Measurements from ENCODE around the gene CEP55. TPM values are rescaled to one million over a fixed set of nuclear protein-coding genes. Genes with fewer than 3 reads are reported as not detected.
"Not testable (repeated sequence)": the region's sequence is repeated elsewhere in the genome, so short reads cannot be mapped to it uniquely, and the experiment has no call there.

The CEP55 gene
- total RNA-seq, 1 donor from 2014 or later = 6.0 TPM

DNA sequence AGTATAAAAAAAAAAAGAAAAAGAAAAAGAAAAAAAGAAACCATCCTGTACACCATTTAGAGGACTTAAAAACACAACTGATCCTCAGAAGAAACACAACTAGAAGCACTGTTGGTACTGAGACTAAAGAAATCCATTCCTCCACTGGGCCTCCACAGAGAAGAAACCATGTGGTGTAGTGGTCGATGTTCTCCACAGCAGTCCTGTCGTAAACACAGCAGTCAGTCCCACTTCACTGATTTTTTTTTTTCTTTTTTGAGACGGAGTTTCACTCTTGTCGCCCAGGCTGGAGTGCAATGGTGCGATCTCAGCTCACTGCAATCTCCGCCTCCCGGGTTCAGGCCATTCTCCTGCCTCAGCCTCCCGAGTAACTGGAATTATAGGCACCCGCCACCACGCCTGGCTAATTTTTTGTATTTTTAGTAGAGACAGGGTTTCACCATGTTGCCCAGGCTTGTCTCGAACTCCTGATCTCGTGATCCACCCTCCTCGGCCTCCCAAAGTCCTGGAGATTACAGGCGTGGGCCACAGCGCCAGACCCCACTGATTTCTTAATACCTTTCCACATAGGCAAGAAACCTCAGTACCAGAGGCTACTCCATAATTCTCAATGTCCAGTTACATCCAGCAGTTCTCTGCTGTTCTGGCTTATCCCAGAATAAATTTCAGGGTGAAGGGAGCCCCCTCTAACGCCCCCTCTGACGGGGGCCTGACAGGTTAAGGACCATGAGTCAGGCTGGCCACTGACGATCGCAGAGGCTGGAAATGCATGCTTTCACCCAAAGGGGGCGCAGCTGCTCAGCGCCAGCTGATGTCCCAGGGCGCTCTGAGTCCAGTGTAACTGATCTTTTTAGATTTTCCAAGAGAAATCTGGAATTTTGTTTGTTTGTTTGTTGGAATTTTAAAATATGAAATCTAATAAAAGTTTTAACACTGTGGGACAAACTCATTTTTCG lies 45.3 kb downstream of the CEP55 start:
- TF ChIP-seq, protein P1, sequence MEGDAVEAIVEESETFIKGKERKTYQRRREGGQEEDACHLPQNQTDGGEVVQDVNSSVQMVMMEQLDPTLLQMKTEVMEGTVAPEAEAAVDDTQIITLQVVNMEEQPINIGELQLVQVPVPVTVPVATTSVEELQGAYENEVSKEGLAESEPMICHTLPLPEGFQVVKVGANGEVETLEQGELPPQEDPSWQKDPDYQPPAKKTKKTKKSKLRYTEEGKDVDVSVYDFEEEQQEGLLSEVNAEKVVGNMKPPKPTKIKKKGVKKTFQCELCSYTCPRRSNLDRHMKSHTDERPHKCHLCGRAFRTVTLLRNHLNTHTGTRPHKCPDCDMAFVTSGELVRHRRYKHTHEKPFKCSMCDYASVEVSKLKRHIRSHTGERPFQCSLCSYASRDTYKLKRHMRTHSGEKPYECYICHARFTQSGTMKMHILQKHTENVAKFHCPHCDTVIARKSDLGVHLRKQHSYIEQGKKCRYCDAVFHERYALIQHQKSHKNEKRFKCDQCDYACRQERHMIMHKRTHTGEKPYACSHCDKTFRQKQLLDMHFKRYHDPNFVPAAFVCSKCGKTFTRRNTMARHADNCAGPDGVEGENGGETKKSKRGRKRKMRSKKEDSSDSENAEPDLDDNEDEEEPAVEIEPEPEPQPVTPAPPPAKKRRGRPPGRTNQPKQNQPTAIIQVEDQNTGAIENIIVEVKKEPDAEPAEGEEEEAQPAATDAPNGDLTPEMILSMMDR (IDR thresholded peaks at IDR 0.05; ENCODE audit: partially characterized antibody, unreplicated experiment) = peak; percentile 90
- Mint-ChIP-seq H3K36me3 (ENCODE audit: unreplicated experiment) (no peaks in the 10 kb centered on the region), H3K4me3 (ENCODE audit: unreplicated experiment) (no peak overlapping the region), H3K27ac (ENCODE audit: unreplicated experiment) (peak overlapping the region; percentile 85), H3K27me3 (ENCODE audit: unreplicated experiment) (no peaks in the 10 kb centered on the region), H3K4me1 (ENCODE audit: low read depth, unreplicated experiment) (peaks cover 7% of the 10 kb centered on the region), H3K9me3 (ENCODE audit: unreplicated experiment) (no peaks in the 10 kb centered on the region)
- DNase-seq = peak; percentile 73

DNA sequence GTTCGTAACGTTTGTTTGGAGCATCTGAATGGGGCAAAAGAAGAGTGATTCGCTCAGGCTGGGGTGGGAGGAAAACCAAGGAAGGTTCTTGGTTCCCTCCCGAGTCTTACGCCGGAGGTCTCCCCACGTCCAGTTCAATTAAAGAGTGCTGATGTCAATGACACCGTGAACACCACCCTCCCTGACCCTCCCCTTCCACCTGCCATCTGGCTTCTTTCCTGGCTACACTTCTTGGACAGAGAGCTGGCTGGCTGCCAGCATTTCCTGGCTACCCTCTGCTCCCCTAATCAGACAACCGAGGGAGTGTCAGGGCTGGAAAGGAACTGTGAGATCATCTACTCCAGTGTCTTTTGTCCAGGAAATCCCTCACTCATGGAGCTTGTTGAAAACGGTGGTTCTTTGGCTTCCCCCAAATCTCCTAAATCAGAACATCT lies 46.0 kb downstream of the CEP55 start:
- DNase-seq = peak; percentile 58
- H3K27me3 Mint-ChIP-seq (ENCODE audit: unreplicated experiment) = no peaks in the 10 kb centered on the region

DNA sequence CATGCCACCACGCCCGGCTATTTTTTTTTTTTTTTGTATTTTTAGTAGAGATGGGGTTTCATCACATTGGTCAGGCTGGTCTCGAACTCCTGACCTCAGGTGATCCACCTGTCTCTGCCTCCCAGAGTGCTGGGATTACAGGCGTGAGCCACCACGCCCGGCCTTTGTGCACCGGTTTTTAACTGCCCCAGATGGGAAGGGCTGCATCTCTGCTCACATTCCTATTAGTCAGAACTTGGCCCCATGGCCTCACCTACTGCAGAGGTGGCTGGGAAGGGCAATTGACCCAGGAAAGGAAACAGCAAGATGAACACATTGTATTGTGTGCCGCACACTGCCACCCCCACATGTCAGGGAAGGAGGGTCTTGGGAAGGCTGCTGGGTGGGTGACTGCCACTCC lies 50.6 kb downstream of the CEP55 start:
- H3K4me1 Mint-ChIP-seq (ENCODE audit: low read depth, unreplicated experiment); H3K27ac Mint-ChIP-seq (ENCODE audit: unreplicated experiment); H3K9me3 Mint-ChIP-seq (ENCODE audit: unreplicated experiment); DNase-seq; H3K36me3 Mint-ChIP-seq (ENCODE audit: unreplicated experiment); H3K4me3 Mint-ChIP-seq (ENCODE audit: unreplicated experiment); H3K27me3 Mint-ChIP-seq (ENCODE audit: unreplicated experiment): not testable (repeated sequence)

More for the DNA sequence above, 46.0 kb downstream of the CEP55 start:
- H3K4me1 Mint-ChIP-seq (ENCODE audit: low read depth, unreplicated experiment) = peaks cover 7% of the 10 kb centered on the region
- peak overlapping the region; percentile 44 for H3K4me3 Mint-ChIP-seq (ENCODE audit: unreplicated experiment)
- peak overlapping the region; percentile 85 for H3K27ac Mint-ChIP-seq (ENCODE audit: unreplicated experiment)
- no peaks in the 10 kb centered on the region for H3K9me3 Mint-ChIP-seq (ENCODE audit: unreplicated experiment)
- TF ChIP-seq, protein P1 (IDR thresholded peaks at IDR 0.05; ENCODE audit: partially characterized antibody, unreplicated experiment) = peak; percentile 51
- H3K36me3 Mint-ChIP-seq (ENCODE audit: unreplicated experiment) = no peaks in the 10 kb centered on the region

DNA sequence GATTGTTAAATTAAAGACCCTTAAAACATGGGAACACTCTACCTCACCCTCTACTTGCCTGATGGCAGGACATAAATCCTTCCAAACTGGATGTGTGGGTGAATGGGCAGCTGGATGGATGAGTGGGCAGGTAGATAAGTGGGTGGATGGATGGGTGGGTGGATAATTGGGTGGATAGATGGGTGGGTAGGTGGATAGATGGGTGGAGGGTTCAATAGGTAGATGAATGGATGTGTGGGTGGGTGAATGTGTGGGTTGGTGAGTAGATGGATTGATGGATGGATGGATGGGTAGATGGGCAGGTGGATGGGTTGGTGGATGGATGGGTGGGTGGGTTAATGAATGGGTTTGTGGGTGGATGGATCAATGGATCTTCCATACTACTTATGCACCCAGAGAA lies 51.1 kb downstream of the CEP55 start:
- Mint-ChIP-seq H3K27ac (ENCODE audit: unreplicated experiment) (no peak overlapping the region), H3K4me1 (ENCODE audit: low read depth, unreplicated experiment) (peaks cover 5% of the 10 kb centered on the region), H3K36me3 (ENCODE audit: unreplicated experiment) (no peaks in the 10 kb centered on the region), H3K9me3 (ENCODE audit: unreplicated experiment) (no peaks in the 10 kb centered on the region), H3K27me3 (ENCODE audit: unreplicated experiment) (no peaks in the 10 kb centered on the region), H3K4me3 (ENCODE audit: unreplicated experiment) (no peak overlapping the region)
- DNase-seq = no peak
- TF ChIP-seq, protein P1 (IDR thresholded peaks at IDR 0.05; ENCODE audit: partially characterized antibody, unreplicated experiment) = no peak

DNA sequence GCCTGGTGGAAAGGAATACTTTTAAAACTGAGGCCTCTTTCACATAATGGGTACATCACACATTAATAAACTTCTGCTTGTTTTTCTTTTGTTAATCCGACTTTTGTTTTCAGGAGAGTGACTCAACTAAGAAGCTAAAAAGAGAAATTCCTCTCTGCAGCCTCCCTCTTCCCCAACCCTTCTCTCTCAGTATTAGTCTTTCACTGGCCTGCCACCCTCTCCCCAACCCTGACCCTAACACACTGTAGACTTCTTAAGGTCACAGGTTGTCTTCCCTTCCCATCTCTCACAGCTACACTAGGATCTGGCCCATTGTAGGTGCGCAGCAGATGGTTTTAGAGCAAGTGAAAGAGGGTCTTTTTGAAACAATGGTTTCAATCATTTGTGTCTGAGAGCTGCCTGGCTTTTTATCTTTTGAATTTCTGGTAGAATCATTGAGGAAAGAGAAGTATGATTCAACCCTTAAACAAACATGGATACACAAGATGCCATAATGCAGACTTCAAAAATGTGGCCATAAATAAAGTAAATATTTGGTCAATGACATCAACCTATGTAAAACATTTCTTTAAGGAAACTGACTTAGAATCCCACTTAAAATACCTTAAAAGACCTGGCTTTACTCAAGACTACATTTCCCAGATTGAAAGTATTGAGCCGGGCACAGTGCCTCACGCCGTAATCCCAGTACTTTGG lies 52.1 kb downstream of the CEP55 start:
- Mint-ChIP-seq H3K27ac (ENCODE audit: unreplicated experiment) (no peak overlapping the region), H3K9me3 (ENCODE audit: unreplicated experiment) (no peaks in the 10 kb centered on the region), H3K36me3 (ENCODE audit: unreplicated experiment) (no peaks in the 10 kb centered on the region), H3K4me1 (ENCODE audit: low read depth, unreplicated experiment) (no peaks in the 10 kb centered on the region), H3K27me3 (ENCODE audit: unreplicated experiment) (no peaks in the 10 kb centered on the region), H3K4me3 (ENCODE audit: unreplicated experiment) (no peak overlapping the region)
- TF ChIP-seq, protein P1 (IDR thresholded peaks at IDR 0.05; ENCODE audit: partially characterized antibody, unreplicated experiment) = no peak
- no peak for DNase-seq
